ENCODE measurements around the gene CACNA1C.
"Not testable (repeated sequence)": the region's sequence is repeated elsewhere in the genome, so short reads cannot be mapped to it uniquely, and the experiment has no call there.

The CACNA1C gene

GRCh38 chr12:2112401-2112800 is 59.6 kb downstream of the CACNA1C start:
- no peak for DNase-seq (ENCODE audit: low spot score)

GRCh38 chr12:2113119-2113912 is 60.5 kb downstream of the CACNA1C start:
- DNase-seq (ENCODE audit: low spot score): no peak

- no peak for DNase-seq (ENCODE audit: low spot score)
Observed at GRCh38 chr12:2114071-2114470, 61.3 kb downstream of the CACNA1C start.

GRCh38 chr12:2115101-2115845 is 62.5 kb downstream of the CACNA1C start:
- no peak for DNase-seq (ENCODE audit: low spot score)

- no peak for DNase-seq (ENCODE audit: low spot score)
Observed at GRCh38 chr12:2117541-2117940, 64.8 kb downstream of the CACNA1C start.

GRCh38 chr12:2118061-2118460 is 65.3 kb downstream of the CACNA1C start:
- no peak for DNase-seq (ENCODE audit: low spot score)

- DNase-seq (ENCODE audit: low spot score): no peak
Observed at GRCh38 chr12:2118481-2119255, 65.9 kb downstream of the CACNA1C start.

GRCh38 chr12:2119266-2119665 is 66.5 kb downstream of the CACNA1C start:
- DNase-seq (ENCODE audit: low spot score): no peak

- no peak for DNase-seq (ENCODE audit: low spot score)
Observed at GRCh38 chr12:2120982-2121758, 68.4 kb downstream of the CACNA1C start.

- DNase-seq (ENCODE audit: low spot score): no peak
Observed at GRCh38 chr12:2124466-2125023, 71.8 kb downstream of the CACNA1C start.

- DNase-seq (ENCODE audit: low spot score): no peak
Observed at GRCh38 chr12:2125651-2126522, 73.1 kb downstream of the CACNA1C start.

- DNase-seq (ENCODE audit: low spot score): no peak
Observed at GRCh38 chr12:2126676-2127406, 74.1 kb downstream of the CACNA1C start.

- peak; percentile 34 for DNase-seq (ENCODE audit: low spot score)
Observed at GRCh38 chr12:2129076-2129475, 76.3 kb downstream of the CACNA1C start.

GRCh38 chr12:2135661-2136418 is 83.1 kb downstream of the CACNA1C start:
- not testable (repeated sequence) for DNase-seq (ENCODE audit: low spot score)

GRCh38 chr12:2136901-2137300 is 84.1 kb downstream of the CACNA1C start:
- no peak for DNase-seq (ENCODE audit: low spot score)

- DNase-seq (ENCODE audit: low spot score): no peak
Observed at GRCh38 chr12:2137711-2138110, 84.9 kb downstream of the CACNA1C start.

- no peak for DNase-seq (ENCODE audit: low spot score)
Observed at GRCh38 chr12:2138294-2138693, 85.5 kb downstream of the CACNA1C start.

GRCh38 chr12:2138871-2139308 is 86.1 kb downstream of the CACNA1C start:
- DNase-seq (ENCODE audit: low spot score): no peak

- DNase-seq (ENCODE audit: low spot score): no peak
Observed at GRCh38 chr12:2139651-2140050, 86.9 kb downstream of the CACNA1C start.

Measured in COLO829 (cell line).